Esophagus squamous epithelium (tissue), 4 donors: Measurements from ENCODE around the gene NR3C1.

ENCODE experiments used
- CTCF ChIP-seq, 6 experiments: fragments of 450-650 bp in 4 of 6; fragments of 200-600 bp in 2 of 6; sonication (generic) in 2 of 6; IDR thresholded peaks; one replicate each; pipeline ENCODE4 v1.5.1; 2016 to 2019; ENCODE audit warnings: antibody characterized with exemption in 6 of 6, mild to moderate bottlenecking in 4 of 6, moderate library complexity in 4 of 6
- POLR2A ChIP-seq, 4 donors: fragments of 450-650 bp; IDR thresholded peaks; one replicate each; pipeline ENCODE4 v1.6.1; 2017; ENCODE audit warnings: antibody characterized with exemption in 4 of 4, mild to moderate bottlenecking in 4 of 4, moderate library complexity in 3 of 4

DNA sequence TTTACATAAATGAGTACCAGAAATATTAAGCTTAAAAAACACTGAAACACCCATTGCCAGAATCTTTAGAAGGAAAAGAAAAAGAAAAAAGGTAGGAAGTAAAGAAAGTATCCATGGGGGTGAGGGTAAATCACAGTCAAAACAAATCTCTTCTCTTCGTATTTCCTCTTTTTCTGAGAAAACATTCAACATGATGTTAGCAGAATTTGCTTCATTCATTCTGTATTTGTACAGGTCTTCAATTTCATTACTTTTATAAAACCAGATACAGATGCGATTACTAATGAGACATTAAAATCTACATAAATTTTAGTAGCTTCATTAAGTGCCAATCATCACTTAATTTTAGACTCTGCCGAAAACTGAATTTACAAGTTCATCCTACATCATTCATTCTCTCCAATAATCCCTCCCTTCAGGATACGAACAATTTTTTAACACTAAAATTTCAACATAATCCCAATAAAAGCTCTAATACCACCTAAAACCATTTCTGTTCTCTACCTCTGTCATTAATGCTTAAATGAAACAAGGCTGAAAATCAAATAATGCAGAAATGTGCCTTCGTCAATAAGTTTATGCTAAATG is 7.0 kb downstream of the NR3C1 start:
- no peak for TF ChIP-seq CTCF (IDR thresholded peaks at IDR 0.05)
- no peak for TF ChIP-seq POLR2A (IDR thresholded peaks at IDR 0.05)
